ENCODE results near the gene OR8I2.

DNA sequence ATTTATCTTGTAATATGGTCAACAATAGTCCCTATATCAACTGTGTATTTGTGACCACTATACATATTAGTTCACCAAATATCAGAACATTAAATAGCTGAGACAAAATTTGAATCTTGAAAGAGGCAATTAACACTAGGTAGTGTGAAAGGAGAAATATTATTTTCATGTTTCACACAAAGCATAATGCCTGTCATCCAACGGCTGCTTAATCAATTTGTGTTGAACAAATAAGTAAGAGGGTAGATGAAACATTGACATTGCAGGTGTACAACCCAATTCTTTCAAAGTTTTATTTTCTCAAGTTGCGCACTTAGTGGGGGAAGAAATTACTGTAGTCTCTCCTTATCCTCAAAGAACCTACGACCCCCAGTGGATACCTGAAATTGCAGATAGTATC lies 3.4 kb upstream of the OR8I2 start:
- no peak for TF ChIP-seq POLR2A (IDR thresholded peaks at IDR 0.05; ENCODE audit: low read length)
- TF ChIP-seq GATA1 (IDR thresholded peaks at IDR 0.05; ENCODE audit: low read depth, low read length) = no peak
